ENCODE results near the gene ACTR2. TPM values are rescaled to one million over a fixed set of nuclear protein-coding genes. Genes with fewer than 3 reads are reported as not detected.

The ACTR2 gene
- total RNA-seq, 1 experiment from 2014 or later, result 263 TPM

GRCh38 chr2:65279756-65280155 lies 52.1 kb downstream of the ACTR2 start:
- Mint-ChIP-seq H3K36me3 (ENCODE audit: insufficient read depth, unreplicated experiment) (peaks cover 24% of the 10 kb centered on the region), H3K4me3 (ENCODE audit: unreplicated experiment) (no peak overlapping the region), H3K27ac (ENCODE audit: low read depth, unreplicated experiment) (no peak overlapping the region), H3K9me3 (ENCODE audit: unreplicated experiment) (no peaks in the 10 kb centered on the region), H3K4me1 (ENCODE audit: insufficient read depth, unreplicated experiment) (peaks cover 6% of the 10 kb centered on the region), H3K27me3 (ENCODE audit: insufficient read depth, unreplicated experiment) (no peaks in the 10 kb centered on the region)
- TF ChIP-seq CTCF (IDR thresholded peaks at IDR 0.05; ENCODE audit: unreplicated experiment), result no peak
- BruUV-seq (replicated peaks), result no TSS peak
- ChIA-PET CTCF (no interaction called here), POLR2A (interaction anchor here (1.3 to 1.4 kb wide), 2 partner anchors 14 to 87 kb away, joined by 6 to 7 read pairs; no protein-coding TSS in a partner anchor)
- DNase-seq (ENCODE audit: unreplicated experiment), result no peak
- intact Hi-C loops (cut with micrococcal nuclease), result no loop called here

DNA sequence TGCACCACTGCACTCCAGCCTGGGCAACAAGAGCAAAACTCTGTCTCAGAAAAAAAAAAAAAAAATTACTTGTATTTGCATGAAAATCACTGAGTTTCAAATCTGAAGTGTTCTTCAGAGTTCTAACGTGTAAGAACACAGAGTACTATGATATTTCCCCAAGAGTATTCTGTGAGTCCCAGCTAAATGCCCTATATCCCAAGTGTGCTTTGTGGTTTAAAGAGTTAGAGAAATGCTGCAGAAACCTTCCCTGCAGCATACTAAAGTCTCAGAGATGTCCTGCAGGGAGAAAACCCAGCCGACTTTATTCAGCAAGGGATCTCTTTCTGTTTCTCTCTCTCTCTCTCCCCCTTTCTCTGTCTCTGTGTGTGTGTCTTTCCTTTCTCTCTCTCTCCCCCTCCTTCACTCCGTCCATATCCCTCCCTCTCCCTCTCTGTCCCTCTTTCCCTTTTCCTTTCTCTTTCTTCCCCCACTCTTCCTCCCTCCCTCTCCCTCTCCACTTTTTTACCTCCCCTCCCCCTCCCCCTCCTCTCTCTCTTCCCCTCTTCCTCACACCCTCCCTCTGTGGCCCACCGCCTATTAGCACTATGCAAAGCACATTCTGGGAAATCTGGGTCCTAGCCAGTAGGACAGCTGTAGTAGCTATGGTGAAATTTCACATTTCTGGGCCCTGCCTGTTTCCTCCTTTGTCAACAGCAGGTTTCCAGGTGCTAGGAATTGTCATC lies 54.2 kb downstream of the ACTR2 start:
- H3K4me1 Mint-ChIP-seq (ENCODE audit: insufficient read depth, unreplicated experiment), result peaks cover 6% of the 10 kb centered on the region
- H3K36me3 Mint-ChIP-seq (ENCODE audit: insufficient read depth, unreplicated experiment), result peaks cover 10% of the 10 kb centered on the region
- H3K27ac Mint-ChIP-seq (ENCODE audit: low read depth, unreplicated experiment), result no peak overlapping the region
- TF ChIP-seq CTCF (IDR thresholded peaks at IDR 0.05; ENCODE audit: unreplicated experiment), result no peak
- H3K4me3 Mint-ChIP-seq (ENCODE audit: unreplicated experiment), result no peak overlapping the region
- intact Hi-C loops (cut with micrococcal nuclease), result no loop called here
- DNase-seq (ENCODE audit: unreplicated experiment), result no peak
- no TSS peak for BruUV-seq (replicated peaks)
- POLR2A ChIA-PET, result no interaction called here
- no peaks in the 10 kb centered on the region for H3K27me3 Mint-ChIP-seq (ENCODE audit: insufficient read depth, unreplicated experiment)
- CTCF ChIA-PET, result interaction anchor here (0.6 kb wide), 2 partner anchors 23 to 154 kb away, joined by 3 to 5 read pairs; no protein-coding TSS in a partner anchor
- H3K9me3 Mint-ChIP-seq (ENCODE audit: unreplicated experiment), result no peaks in the 10 kb centered on the region

GRCh38 chr2:65282477-65283053 lies 54.9 kb downstream of the ACTR2 start:
- peaks cover 10% of the 10 kb centered on the region for H3K36me3 Mint-ChIP-seq (ENCODE audit: insufficient read depth, unreplicated experiment)
- ChIA-PET CTCF (interaction anchor here (0.6 to 1.2 kb wide), 5 partner anchors 17 to 291 kb away, joined by 3 to 5 read pairs (median 3); no protein-coding TSS in a partner anchor), POLR2A (interaction anchor here (0.6 to 1.6 kb wide), 2 partner anchors 8 to 1523 kb away, joined by 3 read pairs; no protein-coding TSS in a partner anchor)
- H3K4me1 Mint-ChIP-seq (ENCODE audit: insufficient read depth, unreplicated experiment), result peaks cover 6% of the 10 kb centered on the region
- H3K9me3 Mint-ChIP-seq (ENCODE audit: unreplicated experiment), result no peaks in the 10 kb centered on the region
- no peak for TF ChIP-seq CTCF (IDR thresholded peaks at IDR 0.05; ENCODE audit: unreplicated experiment)
- no peaks in the 10 kb centered on the region for H3K27me3 Mint-ChIP-seq (ENCODE audit: insufficient read depth, unreplicated experiment)
- no TSS peak for BruUV-seq (replicated peaks)
- H3K27ac Mint-ChIP-seq (ENCODE audit: low read depth, unreplicated experiment), result no peak overlapping the region
- no peak for DNase-seq (ENCODE audit: unreplicated experiment)
- no peak overlapping the region for H3K4me3 Mint-ChIP-seq (ENCODE audit: unreplicated experiment)
- intact Hi-C loops (cut with micrococcal nuclease), result no loop called here

DNA sequence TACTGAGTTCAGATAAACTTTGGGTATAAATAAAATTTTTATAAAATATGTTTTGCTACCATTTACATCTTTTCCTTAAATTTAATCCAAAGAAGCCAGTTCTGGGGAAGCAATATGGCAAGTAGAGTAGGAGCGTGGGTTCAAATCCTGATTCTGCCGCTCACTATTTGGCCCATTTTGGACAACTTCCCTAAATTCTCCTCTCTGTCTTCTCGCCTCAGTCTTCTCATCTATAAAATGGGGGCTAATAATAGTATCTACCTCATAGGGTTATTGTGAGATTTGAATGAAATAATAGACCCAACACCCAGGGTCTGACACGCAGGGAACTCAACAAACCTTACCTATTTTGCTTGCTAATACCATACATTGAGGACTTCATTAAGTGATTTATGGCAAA lies 59.7 kb downstream of the ACTR2 start:
- intact Hi-C loops (cut with micrococcal nuclease), result no loop called here
- Mint-ChIP-seq H3K27me3 (ENCODE audit: insufficient read depth, unreplicated experiment) (no peaks in the 10 kb centered on the region), H3K4me1 (ENCODE audit: insufficient read depth, unreplicated experiment) (no peaks in the 10 kb centered on the region), H3K36me3 (ENCODE audit: insufficient read depth, unreplicated experiment) (peaks cover 4% of the 10 kb centered on the region), H3K9me3 (ENCODE audit: unreplicated experiment) (no peaks in the 10 kb centered on the region), H3K4me3 (ENCODE audit: unreplicated experiment) (no peak overlapping the region), H3K27ac (ENCODE audit: low read depth, unreplicated experiment) (no peak overlapping the region)
- CTCF ChIA-PET, result no interaction called here
- no TSS peak for BruUV-seq (replicated peaks)
- no peak for DNase-seq (ENCODE audit: unreplicated experiment)
- POLR2A ChIA-PET, result interaction anchor here (0.6 kb wide), 1 partner anchor 10 kb away, joined by 4 read pairs; no protein-coding TSS in a partner anchor
- no peak for TF ChIP-seq CTCF (IDR thresholded peaks at IDR 0.05; ENCODE audit: unreplicated experiment)
